ENCODE data around the gene IGSF10.
A peak's percentile ranks its signal among the peaks of the same experiment; 100 is the strongest.

IGSF10 gene

DNA sequence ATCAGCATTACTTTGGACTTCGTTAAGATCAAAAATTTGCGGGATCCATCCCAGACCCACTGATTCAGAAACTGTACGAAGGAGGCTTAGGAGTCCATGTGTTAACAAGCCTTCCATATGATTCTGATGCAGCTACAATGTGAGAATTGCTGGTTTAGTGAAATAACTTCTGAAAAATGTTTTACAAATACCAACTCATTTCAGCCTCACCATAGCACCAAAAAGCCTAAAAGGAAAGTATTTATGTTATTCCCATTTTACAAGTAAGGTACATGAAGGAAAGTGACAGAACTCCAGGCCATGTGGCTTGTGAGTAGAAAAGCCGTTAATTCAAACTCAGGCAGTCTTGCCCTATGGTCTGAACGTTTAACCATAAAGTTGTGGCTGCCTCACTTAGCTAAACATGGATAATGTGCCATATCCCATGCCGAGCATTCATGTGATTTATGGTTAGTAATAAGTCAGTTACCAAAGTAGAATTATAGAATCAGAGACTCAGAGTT is 1.5 kb upstream of the IGSF10 start:
- no peak for DNase-seq (ENCODE audit: low read depth)
- TF ChIP-seq, protein P1, sequence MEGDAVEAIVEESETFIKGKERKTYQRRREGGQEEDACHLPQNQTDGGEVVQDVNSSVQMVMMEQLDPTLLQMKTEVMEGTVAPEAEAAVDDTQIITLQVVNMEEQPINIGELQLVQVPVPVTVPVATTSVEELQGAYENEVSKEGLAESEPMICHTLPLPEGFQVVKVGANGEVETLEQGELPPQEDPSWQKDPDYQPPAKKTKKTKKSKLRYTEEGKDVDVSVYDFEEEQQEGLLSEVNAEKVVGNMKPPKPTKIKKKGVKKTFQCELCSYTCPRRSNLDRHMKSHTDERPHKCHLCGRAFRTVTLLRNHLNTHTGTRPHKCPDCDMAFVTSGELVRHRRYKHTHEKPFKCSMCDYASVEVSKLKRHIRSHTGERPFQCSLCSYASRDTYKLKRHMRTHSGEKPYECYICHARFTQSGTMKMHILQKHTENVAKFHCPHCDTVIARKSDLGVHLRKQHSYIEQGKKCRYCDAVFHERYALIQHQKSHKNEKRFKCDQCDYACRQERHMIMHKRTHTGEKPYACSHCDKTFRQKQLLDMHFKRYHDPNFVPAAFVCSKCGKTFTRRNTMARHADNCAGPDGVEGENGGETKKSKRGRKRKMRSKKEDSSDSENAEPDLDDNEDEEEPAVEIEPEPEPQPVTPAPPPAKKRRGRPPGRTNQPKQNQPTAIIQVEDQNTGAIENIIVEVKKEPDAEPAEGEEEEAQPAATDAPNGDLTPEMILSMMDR (IDR thresholded peaks at IDR 0.05; ENCODE audit: low read depth, low read length, missing control alignments), result no peak
- no peak overlapping the region for H3K4me3 ChIP-seq (ENCODE audit: low read depth, low read length)
- in situ Hi-C loops (cut with HindIII; ENCODE audit: low sequenced_read_pairs), result no loop called here

- peak; percentile 19 for DNase-seq (ENCODE audit: low read depth)
- in situ Hi-C loops (cut with HindIII; ENCODE audit: low sequenced_read_pairs), result no loop called here
- TF ChIP-seq, protein P1 (IDR thresholded peaks at IDR 0.05; ENCODE audit: low read depth, low read length, missing control alignments), result no peak
- peak overlapping the region; percentile 48 for H3K4me3 ChIP-seq (ENCODE audit: low read depth, low read length)
These were observed 633 bp downstream of the IGSF10 start for GRCh38 chr3:151460228-151460627.

DNA sequence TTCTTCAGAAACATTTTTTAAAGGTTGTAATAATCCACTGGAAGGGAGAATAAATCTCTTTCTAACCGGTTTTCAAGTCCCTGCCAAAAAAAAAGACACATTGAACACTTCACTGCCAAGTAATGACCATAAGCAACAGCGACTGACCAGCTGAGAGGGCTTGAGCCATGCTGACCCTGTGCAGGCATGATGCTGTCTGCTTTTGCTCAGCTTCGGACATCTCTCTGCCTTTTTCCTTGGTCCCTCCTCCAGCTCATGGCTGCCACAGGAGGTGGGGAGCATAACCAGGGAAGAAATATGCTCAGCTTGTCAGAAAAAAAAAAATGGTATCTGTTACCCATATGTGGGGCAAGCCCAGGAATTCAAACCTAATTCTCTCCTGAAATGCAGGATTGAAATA is 1.5 kb downstream of the IGSF10 start:
- H3K4me3 ChIP-seq (ENCODE audit: low read depth, low read length), result no peak overlapping the region
- TF ChIP-seq, protein P1 (IDR thresholded peaks at IDR 0.05; ENCODE audit: low read depth, low read length, missing control alignments), result no peak
- no peak for DNase-seq (ENCODE audit: low read depth)
- in situ Hi-C loops (cut with HindIII; ENCODE audit: low sequenced_read_pairs), result no loop called here

DNA sequence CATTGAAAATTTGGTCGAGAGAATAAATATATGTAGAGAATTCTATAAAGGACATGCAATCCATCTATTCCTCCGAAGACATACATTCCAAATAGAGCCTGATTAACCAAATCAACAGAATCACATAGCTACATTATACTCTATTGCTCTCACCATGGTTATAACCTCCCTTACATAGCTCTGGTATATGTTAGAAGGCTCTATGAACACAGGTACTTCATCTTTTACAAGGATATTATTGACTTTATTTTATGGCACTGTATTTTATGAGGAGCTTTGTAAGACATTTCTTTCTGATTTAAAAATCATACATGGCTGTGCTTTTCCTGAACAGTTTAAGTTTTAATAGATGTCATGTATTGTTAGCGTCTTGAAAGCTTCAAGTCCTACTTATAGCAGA is 4.8 kb downstream of the IGSF10 start:
- TF ChIP-seq, protein P1 (IDR thresholded peaks at IDR 0.05; ENCODE audit: low read depth, low read length, missing control alignments), result no peak
- H3K4me3 ChIP-seq (ENCODE audit: low read depth, low read length), result no peak overlapping the region
- no peak for DNase-seq (ENCODE audit: low read depth)
- in situ Hi-C loops (cut with HindIII; ENCODE audit: low sequenced_read_pairs), result no loop called here

- no peak for DNase-seq (ENCODE audit: low read depth)
- H3K4me3 ChIP-seq (ENCODE audit: low read depth, low read length), result no peak overlapping the region
- in situ Hi-C loops (cut with HindIII; ENCODE audit: low sequenced_read_pairs), result no loop called here
- TF ChIP-seq, protein P1 (IDR thresholded peaks at IDR 0.05; ENCODE audit: low read depth, low read length, missing control alignments), result no peak
These were observed 8.0 kb downstream of the IGSF10 start for GRCh38 chr3:151452841-151453240.

DNA sequence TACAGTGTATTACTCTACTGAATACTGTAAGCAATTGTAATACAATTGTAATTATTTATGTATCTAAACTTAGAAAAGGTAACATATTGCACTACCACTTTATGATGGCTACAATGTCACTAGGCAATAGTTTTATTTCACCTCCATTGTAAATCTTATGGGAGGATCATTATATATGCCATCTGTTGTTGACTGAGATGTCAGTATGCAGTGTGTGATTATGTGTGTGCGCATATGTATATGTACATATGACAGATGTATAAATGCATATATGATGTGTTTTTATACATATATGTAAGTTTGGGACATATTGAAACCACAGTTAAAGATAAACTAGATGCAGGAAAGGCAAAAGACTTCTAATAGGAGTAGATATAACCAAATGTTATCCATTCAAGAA is 8.5 kb downstream of the IGSF10 start:
- TF ChIP-seq, protein P1 (IDR thresholded peaks at IDR 0.05; ENCODE audit: low read depth, low read length, missing control alignments), result no peak
- DNase-seq (ENCODE audit: low read depth), result no peak
- in situ Hi-C loops (cut with HindIII; ENCODE audit: low sequenced_read_pairs), result no loop called here
- H3K4me3 ChIP-seq (ENCODE audit: low read depth, low read length), result no peak overlapping the region

GRCh38 chr3:151446002-151446340 is 14.9 kb downstream of the IGSF10 start:
- DNase-seq (ENCODE audit: low read depth), result no peak
- TF ChIP-seq, protein P1 (IDR thresholded peaks at IDR 0.05; ENCODE audit: low read depth, low read length, missing control alignments), result no peak
- in situ Hi-C loops (cut with HindIII; ENCODE audit: low sequenced_read_pairs), result no loop called here
- H3K4me3 ChIP-seq (ENCODE audit: low read depth, low read length), result no peak overlapping the region

Measured in astrocyte of the cerebellum (primary cell).